HEK293 (cell line): ENCODE measurements around the gene ZDHHC17.

Experiments used
- CTCF ChIA-PET: fragments of 350-600 bp; formaldehyde crosslinking; extraction: SDS; loops from one replicate; lab custom pipeline; 2021; ENCODE audit warnings: antibody characterized with exemption; lab: Yijun Ruan, JAX
- POLR2A ChIA-PET: fragments of 300-600 bp; formaldehyde crosslinking; extraction: SDS; loops from one replicate; lab custom pipeline; 2020; ENCODE audit warnings: antibody characterized with exemption, inconsistent platforms; lab: Yijun Ruan, JAX
- H3K27ac ChIP-seq: fragments of 200-500 bp; sonication (Bioruptor generic); 2 replicates; pipeline ENCODE4 v1.5.1; 2014; ENCODE audit warnings: low read depth, low read length, control low read depth, inconsistent platforms; ENCODE audit errors: extremely low read depth
- H3K36me3 ChIP-seq, 2 experiments: fragments of 200-500 bp in 1 of 2; sonication (Bioruptor generic) in 1 of 2; 1 replicate in 1 of 2; 2 replicates in 1 of 2; pipeline ENCODE4 v1.5.1; 2014 to 2017; ENCODE audit warnings: inconsistent platforms in 2 of 2, low read length in 2 of 2; ENCODE audit not compliant: control insufficient read depth in 2 of 2, insufficient read depth in 1 of 2
- H3K4me1 ChIP-seq: fragments of 200-500 bp; sonication (Bioruptor generic); 2 replicates; pipeline ENCODE4 v1.5.1; 2014; ENCODE audit warnings: mild to moderate bottlenecking, low read length, inconsistent platforms; ENCODE audit not compliant: control insufficient read depth, insufficient read depth
- H3K4me3 ChIP-seq: 2 replicates; pipeline ENCODE4 v1.5.1; 2011; ENCODE audit warnings: low read depth, mild to moderate bottlenecking, control low read depth, low read length, moderate library complexity
- H3K9me3 ChIP-seq: fragments of 200-500 bp; sonication (Bioruptor generic); 2 replicates; pipeline ENCODE4 v1.5.1; 2014; ENCODE audit warnings: low read depth, low read length, inconsistent platforms; ENCODE audit not compliant: control insufficient read depth, insufficient read depth
- GLIS1 ChIP-seq: fragments of 450-650 bp; formaldehyde crosslinking; IDR thresholded peaks from 2 replicates; pipeline ENCODE4 v1.5.1; 2016; ENCODE audit warnings: missing biosample characterization, missing genetic modification characterization
- PRDM2 ChIP-seq: fragments of 450-650 bp; formaldehyde crosslinking; IDR thresholded peaks from 2 replicates; pipeline ENCODE4 v1.5.1; 2016; ENCODE audit warnings: missing biosample characterization, missing genetic modification characterization, borderline replicate concordance
- SCRT1 ChIP-seq: fragments of 450-650 bp; formaldehyde crosslinking; IDR thresholded peaks from 2 replicates; pipeline ENCODE4 v1.5.1; 2016; ENCODE audit warnings: missing biosample characterization, missing genetic modification characterization, borderline replicate concordance
- YY2 ChIP-seq: fragments of 450-650 bp; formaldehyde crosslinking; IDR thresholded peaks from 2 replicates; pipeline ENCODE4 v1.5.1; 2016; ENCODE audit warnings: missing biosample characterization, missing genetic modification characterization
- ZBTB44 ChIP-seq: fragments of 450-650 bp; IDR thresholded peaks from 2 replicates; pipeline ENCODE4 v1.5.1; 2018; ENCODE audit warnings: missing biosample characterization, mild to moderate bottlenecking, missing genetic modification characterization
- ZBTB7A ChIP-seq: fragments of 450-650 bp; formaldehyde crosslinking; IDR thresholded peaks from 2 replicates; pipeline ENCODE4 v1.5.1; 2016; ENCODE audit warnings: low read depth, missing biosample characterization, missing genetic modification characterization
- ZNF239 ChIP-seq: fragments of 450-650 bp; formaldehyde crosslinking; IDR thresholded peaks from 2 replicates; pipeline ENCODE4 v1.5.1; 2016; ENCODE audit warnings: missing biosample characterization, missing genetic modification characterization
- ZNF48 ChIP-seq: fragments of 450-650 bp; formaldehyde crosslinking; IDR thresholded peaks from 2 replicates; pipeline ENCODE4 v1.5.1; 2016; ENCODE audit warnings: missing biosample characterization, missing genetic modification characterization
- ZNF548 ChIP-seq: fragments of 450-650 bp; formaldehyde crosslinking; IDR thresholded peaks from 2 replicates; pipeline ENCODE4 v1.5.1; 2016; ENCODE audit warnings: missing biosample characterization, missing genetic modification characterization
- ZNF621 ChIP-seq: fragments of 450-650 bp; formaldehyde crosslinking; IDR thresholded peaks from 2 replicates; pipeline ENCODE4 v1.5.1; 2017; ENCODE audit warnings: missing biosample characterization, missing genetic modification characterization
- TF ChIP-seq, protein P1 (sequence below): fragments of 450-650 bp; formaldehyde crosslinking; IDR thresholded peaks from 2 replicates; pipeline ENCODE4 v1.5.1; 2017; ENCODE audit warnings: missing biosample characterization, missing genetic modification characterization

ZDHHC17 gene

GRCh38 chr12:76719171-76720041 lies 44.5 kb upstream of the ZDHHC17 start:
- no peaks in the 10 kb centered on the region for H3K4me1 ChIP-seq
- no peak overlapping the region for H3K27ac ChIP-seq
- ChIA-PET POLR2A (interaction anchor here (0.6 to 1.9 kb wide), 2 partner anchors 44 to 59 kb away, joined by 5 to 12 read pairs; partner anchors contain the start of gene ZDHHC17), CTCF (interaction anchor here (0.6 to 1.2 kb wide), 2 partner anchors 43 to 648 kb away, joined by 3 to 4 read pairs; no protein-coding TSS in a partner anchor)
- H3K36me3 ChIP-seq = no peaks in the 10 kb centered on the region
- H3K4me3 ChIP-seq = no peak overlapping the region
- TF ChIP-seq ZNF239 (tag by site-specific recombination) = no peak
- no peaks in the 10 kb centered on the region for H3K9me3 ChIP-seq

DNA sequence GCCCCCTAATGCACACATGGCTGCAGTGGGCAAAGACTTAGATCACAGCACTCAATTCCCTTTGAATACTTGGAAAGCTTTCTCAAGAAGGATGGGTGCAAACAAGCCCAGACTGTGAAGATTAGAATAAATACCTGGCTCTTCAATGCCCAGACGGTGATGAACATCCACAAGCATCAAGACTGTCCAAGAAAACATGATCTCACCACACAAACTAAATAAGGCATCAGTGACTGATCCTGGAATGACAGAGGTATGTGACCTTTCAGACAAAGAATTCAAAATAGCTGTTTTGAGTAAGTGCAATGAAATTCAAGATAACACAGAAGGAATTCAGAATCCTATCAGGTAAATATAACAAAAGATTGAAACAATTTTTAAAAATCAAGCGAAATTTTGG lies 43.8 kb upstream of the ZDHHC17 start:
- CTCF ChIA-PET = interaction anchor here (0.6 to 1.2 kb wide), 4 partner anchors 14 to 649 kb away, joined by 3 to 4 read pairs (median 3); no protein-coding TSS in a partner anchor
- TF ChIP-seq ZNF548 (tag by site-specific recombination) = no peak
- no peak for TF ChIP-seq PRDM2 (tag by site-specific recombination)
- TF ChIP-seq, protein P1, sequence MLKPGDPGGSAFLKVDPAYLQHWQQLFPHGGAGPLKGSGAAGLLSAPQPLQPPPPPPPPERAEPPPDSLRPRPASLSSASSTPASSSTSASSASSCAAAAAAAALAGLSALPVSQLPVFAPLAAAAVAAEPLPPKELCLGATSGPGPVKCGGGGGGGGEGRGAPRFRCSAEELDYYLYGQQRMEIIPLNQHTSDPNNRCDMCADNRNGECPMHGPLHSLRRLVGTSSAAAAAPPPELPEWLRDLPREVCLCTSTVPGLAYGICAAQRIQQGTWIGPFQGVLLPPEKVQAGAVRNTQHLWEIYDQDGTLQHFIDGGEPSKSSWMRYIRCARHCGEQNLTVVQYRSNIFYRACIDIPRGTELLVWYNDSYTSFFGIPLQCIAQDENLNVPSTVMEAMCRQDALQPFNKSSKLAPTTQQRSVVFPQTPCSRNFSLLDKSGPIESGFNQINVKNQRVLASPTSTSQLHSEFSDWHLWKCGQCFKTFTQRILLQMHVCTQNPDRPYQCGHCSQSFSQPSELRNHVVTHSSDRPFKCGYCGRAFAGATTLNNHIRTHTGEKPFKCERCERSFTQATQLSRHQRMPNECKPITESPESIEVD (tag by site-specific recombination) = no peak
- no peak for TF ChIP-seq GLIS1 (tag by site-specific recombination)
- TF ChIP-seq ZBTB44 (tag by site-specific recombination) = no peak
- no peak for TF ChIP-seq YY2 (tag by site-specific recombination)
- no peak for TF ChIP-seq ZBTB7A
- no peak for TF ChIP-seq ZNF48 (tag by site-specific recombination)
- TF ChIP-seq SCRT1 (tag by site-specific recombination) = no peak
- no peak for TF ChIP-seq ZNF621
- TF ChIP-seq, all 188 proteins: peak for 0
- POLR2A ChIA-PET = interaction anchor here (0.6 to 1.9 kb wide), 2 partner anchors 43 to 129 kb away, joined by 4 to 12 read pairs; partner anchors contain the start of gene ZDHHC17

More for the DNA sequence above, 43.8 kb upstream of the ZDHHC17 start:
- H3K9me3 ChIP-seq = no peaks in the 10 kb centered on the region
- H3K4me1 ChIP-seq = no peaks in the 10 kb centered on the region
- H3K27ac ChIP-seq = no peak overlapping the region
- no peaks in the 10 kb centered on the region for H3K36me3 ChIP-seq
- H3K4me3 ChIP-seq = no peak overlapping the region
